Transverse colon (tissue), 4 donors: ENCODE data around the gene ITGB2. TPM values are rescaled to one million over a fixed set of nuclear protein-coding genes. Genes with fewer than 3 reads are reported as not detected.

Experiments
- DNase-seq: peaks from one replicate; pipeline ENCODE4 v3.0.0-alpha.2; 2019
- H3K27ac ChIP-seq, 4 donors: fragments of 200-600 bp; sonication (generic); 2 replicates each; pipeline ENCODE4 v1.5.1; 2016 to 2018; ENCODE audit warnings: inconsistent platforms in 4 of 4
- H3K27me3 ChIP-seq: fragments of 200-600 bp; sonication (generic); 2 replicates; pipeline ENCODE4 v1.5.1; 2017; ENCODE audit warnings: inconsistent platforms
- H3K36me3 ChIP-seq, 4 donors: fragments of 200-600 bp; sonication (generic); 2 replicates each; pipeline ENCODE4 v1.5.1; 2017 to 2019; ENCODE audit warnings: inconsistent platforms in 4 of 4
- H3K4me1 ChIP-seq, 4 donors: fragments of 200-600 bp; sonication (generic); 2 replicates each; pipeline ENCODE4 v1.5.1; 2017 to 2020; ENCODE audit warnings: inconsistent platforms in 4 of 4
- H3K4me3 ChIP-seq, 4 donors: fragments of 200-600 bp; sonication (generic); 1 replicate in 1 of 4; 2 replicates in 3 of 4; pipeline versions ENCODE4 v1.5.1 to v1.6.1; 2017 to 2019; ENCODE audit warnings: inconsistent platforms in 4 of 4
- H3K9me3 ChIP-seq, 2 donors: fragments of 200-600 bp; sonication (generic); 2 replicates each; pipeline ENCODE4 v1.5.1; 2017 to 2019; ENCODE audit warnings: inconsistent platforms in 2 of 2
- EP300 ChIP-seq: sonication (generic); formaldehyde crosslinking; IDR thresholded peaks from one replicate; pipeline ENCODE4 v1.6.1; 2017; ENCODE audit warnings: antibody characterized with exemption, low read depth
- POLR2A ChIP-seq: fragments of 450-650 bp; IDR thresholded peaks from one replicate; pipeline ENCODE4 v1.6.1; 2016; ENCODE audit warnings: antibody characterized with exemption, mild to moderate bottlenecking, moderate library complexity
- POLR2AphosphoS5 ChIP-seq, 3 donors: sonication (generic); formaldehyde crosslinking; IDR thresholded peaks; one replicate each; pipeline ENCODE4 v1.6.1; 2016; ENCODE audit warnings: antibody characterized with exemption in 3 of 3
- WGBS, 2 donors: methylation state at CpG; one replicate each; pipeline ENCODE4 v1.1.5; 2018; ENCODE audit warnings: low coverage in 1 of 2; 5-methylcytosine and 5-hydroxymethylcytosine counted together
- in situ Hi-C, 4 donors: fragments of 200-750 bp; cut with MboI; loops; one replicate each; pipeline versions ENCODE4 v1.15.0 to v1.15.1; 2017; ENCODE audit warnings: low sequenced_read_pairs in 3 of 4, low pct_ligation_motif_present in 1 of 4, low pct_unique_long_range_greater_than_20kb in 1 of 4
- intact Hi-C: fragments of 100-400 bp; cut with DNase I; formaldehyde crosslinking; loops from one replicate; pipeline ENCODE4 v1.15.1; 2023; ENCODE audit warnings: low total_unique reads
- total RNA-seq, 4 donors: library from RNA; depleted of rRNA; stranded (reverse); fragments of >200 nt; gene quantifications; one replicate each; pipeline ENCODE4 v1.1.0, GENCODE V29; 2016
- TF ChIP-seq, protein P1 (sequence below), 5 experiments: fragments of 200-600 bp in 3 of 5; fragments of 450-650 bp in 2 of 5; sonication (generic) in 3 of 5; IDR thresholded peaks; 1 replicate in 2 of 5; 2 replicates in 3 of 5; pipeline ENCODE4 v1.5.1; 2016 to 2017; ENCODE audit warnings: antibody characterized with exemption in 5 of 5, inconsistent platforms in 3 of 5, mild to moderate bottlenecking in 2 of 5, moderate library complexity in 1 of 5

ITGB2 gene
- total RNA-seq, 4 donors from 2014 or later: 14.2 to 32.4 (median 24.9) TPM

- Histone ChIP-seq H3K36me3 (no peaks in the 10 kb centered on the region), H3K9me3 (no peaks in the 10 kb centered on the region), H3K4me1 (peaks cover 9 to 33% (median 24%) of the 10 kb centered on the region in 4 donors), H3K27ac (no peak overlapping the region), H3K27me3 (no peaks in the 10 kb centered on the region), H3K4me3 (no peak overlapping the region)
- DNase-seq: no peak
- WGBS, 2 donors: 98% methylated on average over 16 of the region's 16 CpGs; no CpG with 5 or more reads in 1 of the 2 donors
- in situ Hi-C loops: loop anchor here in 1 of 4 donors (10.0 kb wide), 1 partner anchor 179 kb away; no protein-coding TSS in a partner anchor
- intact Hi-C loops: loop anchor here (5.0 to 10.0 kb wide), 2 partner anchors 119 to 167 kb away; partner anchors contain the start of gene ADARB1
- TF ChIP-seq, protein P1, sequence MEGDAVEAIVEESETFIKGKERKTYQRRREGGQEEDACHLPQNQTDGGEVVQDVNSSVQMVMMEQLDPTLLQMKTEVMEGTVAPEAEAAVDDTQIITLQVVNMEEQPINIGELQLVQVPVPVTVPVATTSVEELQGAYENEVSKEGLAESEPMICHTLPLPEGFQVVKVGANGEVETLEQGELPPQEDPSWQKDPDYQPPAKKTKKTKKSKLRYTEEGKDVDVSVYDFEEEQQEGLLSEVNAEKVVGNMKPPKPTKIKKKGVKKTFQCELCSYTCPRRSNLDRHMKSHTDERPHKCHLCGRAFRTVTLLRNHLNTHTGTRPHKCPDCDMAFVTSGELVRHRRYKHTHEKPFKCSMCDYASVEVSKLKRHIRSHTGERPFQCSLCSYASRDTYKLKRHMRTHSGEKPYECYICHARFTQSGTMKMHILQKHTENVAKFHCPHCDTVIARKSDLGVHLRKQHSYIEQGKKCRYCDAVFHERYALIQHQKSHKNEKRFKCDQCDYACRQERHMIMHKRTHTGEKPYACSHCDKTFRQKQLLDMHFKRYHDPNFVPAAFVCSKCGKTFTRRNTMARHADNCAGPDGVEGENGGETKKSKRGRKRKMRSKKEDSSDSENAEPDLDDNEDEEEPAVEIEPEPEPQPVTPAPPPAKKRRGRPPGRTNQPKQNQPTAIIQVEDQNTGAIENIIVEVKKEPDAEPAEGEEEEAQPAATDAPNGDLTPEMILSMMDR (IDR thresholded peaks at IDR 0.05): no peak
Measured at GRCh38 chr21:44955798-44956175, 35.1 kb upstream of the ITGB2 start.

GRCh38 chr21:44955141-44955797, 34.6 kb upstream of the ITGB2 start:
- TF ChIP-seq POLR2A (no peak), POLR2AphosphoS5 (IDR thresholded peaks at IDR 0.05) (no peak), EP300 (no peak)
- TF ChIP-seq, protein P1 (IDR thresholded peaks at IDR 0.05): no peak
- Histone ChIP-seq H3K4me3 (no peak overlapping the region), H3K27ac (no peak overlapping the region), H3K9me3 (no peaks in the 10 kb centered on the region), H3K27me3 (no peaks in the 10 kb centered on the region), H3K4me1 (peaks cover 9 to 31% (median 24%) of the 10 kb centered on the region in 4 donors), H3K36me3 (no peaks in the 10 kb centered on the region)
- intact Hi-C loops: loop anchor here (5.0 to 10.0 kb wide), 2 partner anchors 120 to 167 kb away; partner anchors contain the start of gene ADARB1
- no peak for DNase-seq
- in situ Hi-C loops: loop anchor here in 1 of 4 donors (10.0 kb wide), 1 partner anchor 180 kb away; no protein-coding TSS in a partner anchor
- 89 to 92% methylated on average over 13 to 21 of the region's 21 CpGs for WGBS, 2 donors

GRCh38 chr21:44954281-44954771, 33.6 kb upstream of the ITGB2 start:
- TF ChIP-seq EP300 (no peak), POLR2AphosphoS5 (IDR thresholded peaks at IDR 0.05) (no peak), POLR2A (no peak)
- TF ChIP-seq, protein P1 (IDR thresholded peaks at IDR 0.05): no peak
- DNase-seq: no peak
- Histone ChIP-seq H3K9me3 (no peaks in the 10 kb centered on the region), H3K4me3 (no peak overlapping the region), H3K4me1 (peaks cover 8 to 31% (median 20%) of the 10 kb centered on the region in 4 donors), H3K27ac (no peak overlapping the region), H3K36me3 (no peaks in the 10 kb centered on the region), H3K27me3 (no peaks in the 10 kb centered on the region)
- 97 to 100% methylated on average over 3 to 22 of the region's 22 CpGs for whole genome bisulfite sequencing, 2 donors
- in situ Hi-C loops: loop anchor here in 1 of 4 donors (10.0 kb wide), 1 partner anchor 180 kb away; no protein-coding TSS in a partner anchor
- intact Hi-C loops: loop anchor here (10.0 kb wide), 1 partner anchor 120 kb away; the partner anchor contains the start of gene ADARB1

DNA sequence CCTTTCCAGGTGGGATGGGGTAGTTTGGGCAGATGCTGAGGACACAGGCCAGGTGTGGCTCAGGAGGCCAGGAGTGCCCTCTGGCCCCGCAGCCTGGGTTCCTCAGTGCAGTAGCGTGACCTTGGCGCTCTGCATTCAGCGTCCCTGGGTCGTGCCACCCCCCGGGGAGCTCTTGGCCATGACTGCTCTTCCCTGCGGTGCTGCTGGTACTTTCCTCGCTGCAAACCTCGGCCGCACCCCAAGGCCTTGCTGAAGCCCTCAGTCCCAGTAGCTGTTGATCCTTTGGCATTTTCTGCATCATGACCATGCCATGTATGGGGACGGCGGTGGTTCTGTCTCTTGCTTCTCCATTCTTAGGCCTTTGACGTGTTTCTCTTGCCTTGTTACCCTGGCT, 32.9 kb upstream of the ITGB2 start:
- no peak for TF ChIP-seq EP300
- TF ChIP-seq POLR2AphosphoS5 (IDR thresholded peaks at IDR 0.05): no peak
- TF ChIP-seq, protein P1 (IDR thresholded peaks at IDR 0.05): no peak
- TF ChIP-seq POLR2A: no peak
- no peaks in the 10 kb centered on the region for H3K9me3 ChIP-seq
- H3K27ac ChIP-seq: no peak overlapping the region
- H3K36me3 ChIP-seq: no peaks in the 10 kb centered on the region
- H3K4me1 ChIP-seq: peaks cover 6 to 24% (median 16%) of the 10 kb centered on the region in 4 donors
- 94 to 100% methylated on average over 1 to 13 of the region's 13 CpGs for WGBS, 2 donors
- in situ Hi-C loops (loop anchor here in 1 of 4 donors (10.0 kb wide), 1 partner anchor 181 kb away; no protein-coding TSS in a partner anchor), intact Hi-C loops (loop anchor here (10.0 kb wide), 1 partner anchor 121 kb away; the partner anchor contains the start of gene ADARB1)
- H3K27me3 ChIP-seq: no peaks in the 10 kb centered on the region
- DNase-seq: no peak
- H3K4me3 ChIP-seq: no peak overlapping the region
